Heart left ventricle (tissue), 13 donors: ENCODE data around the gene TBC1D32.

Experiments
- CTCF ChIP-seq, 12 donors: fragments of 200-600 bp; sonication (generic) in 4 of 12; IDR thresholded peaks; one replicate each; pipeline versions ENCODE4 v1.5.0 to v1.8.0; 2018 to 2022; ENCODE audit warnings: antibody characterized with exemption in 12 of 12, mild to moderate bottlenecking in 5 of 12
- POLR2A ChIP-seq, 2 donors: fragments of 450-650 bp; IDR thresholded peaks; one replicate each; pipeline ENCODE4 v1.6.1; 2017; ENCODE audit warnings: antibody characterized with exemption in 2 of 2, mild to moderate bottlenecking in 2 of 2, moderate library complexity in 2 of 2
- donor health status: ischemic (EF 13 %, LVEDD 7.1; RV severe dilation, severe dysfunction).
- donor health status: DM: no; HTN: yes; CAD: no.
- donor health status: DM: no; HTN: no; CAD: no.
- donor health status: ischemic (EF 25% LVEDD 6.9; RV normal size, moderate dysfunction).
- donor health status: ischemic (EF 25% LVEDD 5.7; RV mildly dilated, moderate dysfunction).
- donor health status: ischemic (EF 35%, LVEDD 5.7; RV mildly dilated, moderate dysfunction).
- donor health status: nonischemic (EF 11% LVEDD 7.7; RV severe dilation, severe dysfunction).
- donor health status: DM: yes; HTN: yes; CAD: no.
- donor health status: PGD.
- donor health status: ischemic (EF 29% LVEDD 5.4; RV normal size, mild dysfunction).
- donor health status: nonischemic (EF 23%, LVEDD 6.1; RV moderate dilation, normal function).

GRCh38 chr6:121142093-121142492 lies 192.2 kb downstream of the TBC1D32 start:
- TF ChIP-seq CTCF (IDR thresholded peaks at IDR 0.05) (no peak), POLR2A (IDR thresholded peaks at IDR 0.05) (no peak)
